H9 (cell line): ENCODE results near the gene LILRA5. TPM values are rescaled to one million over a fixed set of nuclear protein-coding genes. Genes with fewer than 3 reads are reported as not detected.

Experiments
- DNase-seq: peaks from one replicate; pipeline ENCODE4 v3.0.0-alpha.2; 2017
- H2AFZ ChIP-seq: one replicate; pipeline ENCODE4 v1.6.1; 2013; ENCODE audit warnings: mild to moderate bottlenecking, low read length, control low read depth, moderate library complexity
- H2AK5ac ChIP-seq: 2 replicates; pipeline ENCODE4 v1.6.1; 2013; ENCODE audit warnings: low read length, control low read depth, mixed read lengths; ENCODE audit not compliant: insufficient read length
- H2BK120ac ChIP-seq: one replicate; pipeline ENCODE4 v1.6.1; 2013; ENCODE audit warnings: low read depth, mild to moderate bottlenecking, low read length, control low read depth, inconsistent platforms; ENCODE audit not compliant: poor library complexity, severe bottlenecking
- H2BK12ac ChIP-seq: 2 replicates; pipeline ENCODE4 v1.6.1; 2013; ENCODE audit warnings: low read length, control low read depth, mixed read lengths, low read depth; ENCODE audit not compliant: insufficient read length
- H2BK15ac ChIP-seq: 2 replicates; pipeline ENCODE4 v1.6.1; 2013; ENCODE audit warnings: low read depth, low read length, control low read depth
- H2BK20ac ChIP-seq: one replicate; pipeline ENCODE4 v1.6.1; 2013; ENCODE audit warnings: low read depth, mild to moderate bottlenecking, low read length, control low read depth, inconsistent platforms; ENCODE audit not compliant: poor library complexity, severe bottlenecking
- H2BK5ac ChIP-seq: 2 replicates; pipeline ENCODE4 v1.6.1; 2013; ENCODE audit warnings: low read length, control low read depth, mixed read lengths; ENCODE audit not compliant: insufficient read length
- H3K14ac ChIP-seq: 2 replicates; pipeline ENCODE4 v1.6.1; 2013; ENCODE audit warnings: low read length, control low read depth; ENCODE audit not compliant: insufficient read depth
- H3K18ac ChIP-seq: 2 replicates; pipeline ENCODE4 v1.6.1; 2013; ENCODE audit warnings: low read depth, mild to moderate bottlenecking, mixed read lengths, low read length, control low read depth; ENCODE audit not compliant: insufficient read length
- H3K23ac ChIP-seq: 2 replicates; pipeline ENCODE4 v1.6.1; 2013; ENCODE audit warnings: low read length, control low read depth, mixed read lengths, low read depth; ENCODE audit not compliant: insufficient read length
- H3K23me2 ChIP-seq: 2 replicates; pipeline ENCODE4 v1.6.1; 2013; ENCODE audit warnings: low read depth, mild to moderate bottlenecking, mixed read lengths, low read length, control low read depth; ENCODE audit not compliant: insufficient read length, poor library complexity, severe bottlenecking
- H3K27ac ChIP-seq: 2 replicates; pipeline ENCODE4 v1.5.1; 2013; ENCODE audit warnings: low read length, control low read depth, mixed read lengths, low read depth; ENCODE audit not compliant: insufficient read length
- H3K27me3 ChIP-seq: 2 replicates; pipeline ENCODE4 v1.6.1; 2013; ENCODE audit warnings: low read length, control low read depth, inconsistent platforms; ENCODE audit not compliant: insufficient read depth
- H3K4ac ChIP-seq: 2 replicates; pipeline ENCODE4 v1.6.1; 2013; ENCODE audit warnings: low read depth, mild to moderate bottlenecking, control low read depth, inconsistent platforms, low read length, moderate library complexity
- H3K4me1 ChIP-seq: 2 replicates; pipeline ENCODE4 v1.6.1; 2013; ENCODE audit warnings: low read length, control low read depth, inconsistent platforms; ENCODE audit not compliant: insufficient read depth
- H3K4me2 ChIP-seq: 2 replicates; pipeline ENCODE4 v1.6.1; 2013; ENCODE audit warnings: low read length, control low read depth, mixed read lengths; ENCODE audit not compliant: insufficient read length, insufficient read depth
- H3K56ac ChIP-seq: 2 replicates; pipeline ENCODE4 v1.6.1; 2013; ENCODE audit warnings: low read depth, mild to moderate bottlenecking, mixed read lengths, low read length, control low read depth; ENCODE audit not compliant: insufficient read length
- H3K79me1 ChIP-seq: 2 replicates; pipeline ENCODE4 v1.6.1; 2013; ENCODE audit warnings: low read depth, mild to moderate bottlenecking, moderate library complexity, low read length, control low read depth, inconsistent platforms; ENCODE audit not compliant: insufficient read depth, poor library complexity, severe bottlenecking
- H3K79me2 ChIP-seq: 2 replicates; pipeline ENCODE4 v1.6.1; 2013; ENCODE audit warnings: low read length, control low read depth, inconsistent platforms; ENCODE audit not compliant: insufficient read depth
- H3K9ac ChIP-seq: 2 replicates; pipeline ENCODE4 v1.6.1; 2013; ENCODE audit warnings: low read length, control low read depth, mixed read lengths; ENCODE audit not compliant: insufficient read length; ENCODE audit errors: extremely low read depth
- H3K9me3 ChIP-seq: one replicate; pipeline ENCODE4 v1.6.1; 2013; ENCODE audit warnings: low read depth, low read length, inconsistent platforms; ENCODE audit not compliant: control insufficient read depth
- H3T11ph ChIP-seq: one replicate; pipeline ENCODE4 v1.6.1; 2013; ENCODE audit warnings: mild to moderate bottlenecking, low read length, control low read depth, inconsistent platforms
- H4K20me1 ChIP-seq: one replicate; pipeline ENCODE4 v1.6.1; 2013; ENCODE audit not compliant: control insufficient read depth, insufficient read length, insufficient read depth
- H4K5ac ChIP-seq: 2 replicates; pipeline ENCODE4 v1.6.1; 2013; ENCODE audit warnings: low read depth, mild to moderate bottlenecking, mixed read lengths, low read length, control low read depth; ENCODE audit not compliant: insufficient read length
- H4K8ac ChIP-seq: replicated peaks from 2 replicates; pipeline ENCODE4 v1.6.1; 2013; ENCODE audit warnings: low read length, control low read depth, mixed read lengths, low read depth; ENCODE audit not compliant: insufficient read length
- H4K91ac ChIP-seq: 2 replicates; pipeline ENCODE4 v1.6.1; 2013; ENCODE audit warnings: low read depth, mild to moderate bottlenecking, moderate library complexity, mixed read lengths, low read length, control low read depth; ENCODE audit not compliant: insufficient read length
- H3K27ac Mint-ChIP-seq, 3 experiments: 2 replicates in 2 of 3; 3 replicates in 1 of 3; pipeline ENCODE4 v1.8.0; 2020 to 2021; ENCODE audit warnings: mixed read lengths in 3 of 3, mild to moderate bottlenecking in 1 of 3, moderate library complexity in 1 of 3
- H3K27me3 Mint-ChIP-seq: 2 replicates; pipeline ENCODE4 v1.8.0; 2021; ENCODE audit warnings: low read depth, mild to moderate bottlenecking, moderate library complexity, mixed read lengths
- H3K36me3 Mint-ChIP-seq, 3 experiments: 2 replicates in 2 of 3; 3 replicates in 1 of 3; pipeline ENCODE4 v1.8.0; 2020 to 2021; ENCODE audit warnings: low read depth in 3 of 3, mixed read lengths in 3 of 3; ENCODE audit not compliant: insufficient read depth in 1 of 3
- H3K4me1 Mint-ChIP-seq, 2 experiments: 2 replicates each; pipeline ENCODE4 v1.8.0; 2020; ENCODE audit warnings: mixed read lengths in 2 of 2
- H3K4me3 Mint-ChIP-seq, 2 experiments: 2 replicates in 1 of 2; 3 replicates in 1 of 2; pipeline ENCODE4 v1.8.0; 2020 to 2021; ENCODE audit warnings: mild to moderate bottlenecking in 2 of 2, mixed read lengths in 2 of 2, moderate library complexity in 1 of 2
- H3K9me3 Mint-ChIP-seq, 2 experiments: 2 replicates in 1 of 2; 3 replicates in 1 of 2; pipeline ENCODE4 v1.8.0; 2020; ENCODE audit warnings: mild to moderate bottlenecking in 2 of 2, mixed read lengths in 2 of 2, moderate library complexity in 1 of 2
- WGBS: extraction: QIAGEN DNeasy Blood & Tissue Kit; methylation state at CpG from one replicate; pipeline ENCODE4 v1.1.7; 2013; ENCODE audit warnings: missing lambda C conversion rate, low lambda C conversion rate, mixed read lengths; ENCODE audit not compliant: insufficient read length; ENCODE audit errors: extremely low coverage; 5-methylcytosine and 5-hydroxymethylcytosine counted together
- total RNA-seq: library from RNA; stranded (reverse); gene quantifications from 2 replicates; pipeline ENCODE4 v1.2.1, GENCODE V29; 2021
- TF ChIP-seq, protein P1 (sequence below): fragments of 200-600 bp; sonication (generic); conservative IDR thresholded peaks from 3 replicates; pipeline ENCODE4 v1.8.0; 2021; ENCODE audit warnings: antibody characterized with exemption, mild to moderate bottlenecking

The LILRA5 gene
- total RNA-seq, 1 experiment from 2014 or later: not detected

- no peaks in the 10 kb centered on the region for H3K27me3 ChIP-seq
- no peak overlapping the region for H2AK5ac ChIP-seq
- no peak overlapping the region for H3K4me2 ChIP-seq
- no peak for DNase-seq
- H2BK20ac ChIP-seq: no peak overlapping the region
- no peak overlapping the region for H4K91ac ChIP-seq
- no peak overlapping the region for H3K56ac ChIP-seq
- no peak overlapping the region for H2BK5ac ChIP-seq
- H3K27ac Mint-ChIP-seq: no peak overlapping the region
- WGBS: no CpG with 5 or more reads among the region's 2 CpGs
- H3K9me3 ChIP-seq: no peaks in the 10 kb centered on the region
- H3K9me3 Mint-ChIP-seq: peaks cover 0 to 26% of the 10 kb centered on the region in 2 experiments; a peak in 3 of 5 replicates
- no peaks in the 10 kb centered on the region for H4K20me1 ChIP-seq
- H3K4me1 ChIP-seq: no peaks in the 10 kb centered on the region
- no peak overlapping the region for H3T11ph ChIP-seq
- H4K5ac ChIP-seq: no peak overlapping the region
- H3K9ac ChIP-seq: no peak overlapping the region
- no peak overlapping the region for H3K27ac ChIP-seq
- H3K79me1 ChIP-seq: no peaks in the 10 kb centered on the region
- no peak overlapping the region for H3K4ac ChIP-seq
- peaks cover 65% of the 10 kb centered on the region for H3K27me3 Mint-ChIP-seq
- H3K79me2 ChIP-seq: no peaks in the 10 kb centered on the region
- H3K23me2 ChIP-seq: no peaks in the 10 kb centered on the region
- no peak overlapping the region for H3K18ac ChIP-seq
- no peak overlapping the region for H2BK120ac ChIP-seq
- no peak overlapping the region for H3K23ac ChIP-seq
- no peak overlapping the region for H3K4me3 Mint-ChIP-seq
- H2BK15ac ChIP-seq: no peak overlapping the region
- H3K4me1 Mint-ChIP-seq: peaks cover 3 to 9% of the 10 kb centered on the region in 2 experiments; a peak in 2 of 4 replicates
- H2BK12ac ChIP-seq: no peak overlapping the region
- no peak overlapping the region for H3K14ac ChIP-seq
- no peaks in the 10 kb centered on the region for H3K36me3 Mint-ChIP-seq
- TF ChIP-seq, protein P1, sequence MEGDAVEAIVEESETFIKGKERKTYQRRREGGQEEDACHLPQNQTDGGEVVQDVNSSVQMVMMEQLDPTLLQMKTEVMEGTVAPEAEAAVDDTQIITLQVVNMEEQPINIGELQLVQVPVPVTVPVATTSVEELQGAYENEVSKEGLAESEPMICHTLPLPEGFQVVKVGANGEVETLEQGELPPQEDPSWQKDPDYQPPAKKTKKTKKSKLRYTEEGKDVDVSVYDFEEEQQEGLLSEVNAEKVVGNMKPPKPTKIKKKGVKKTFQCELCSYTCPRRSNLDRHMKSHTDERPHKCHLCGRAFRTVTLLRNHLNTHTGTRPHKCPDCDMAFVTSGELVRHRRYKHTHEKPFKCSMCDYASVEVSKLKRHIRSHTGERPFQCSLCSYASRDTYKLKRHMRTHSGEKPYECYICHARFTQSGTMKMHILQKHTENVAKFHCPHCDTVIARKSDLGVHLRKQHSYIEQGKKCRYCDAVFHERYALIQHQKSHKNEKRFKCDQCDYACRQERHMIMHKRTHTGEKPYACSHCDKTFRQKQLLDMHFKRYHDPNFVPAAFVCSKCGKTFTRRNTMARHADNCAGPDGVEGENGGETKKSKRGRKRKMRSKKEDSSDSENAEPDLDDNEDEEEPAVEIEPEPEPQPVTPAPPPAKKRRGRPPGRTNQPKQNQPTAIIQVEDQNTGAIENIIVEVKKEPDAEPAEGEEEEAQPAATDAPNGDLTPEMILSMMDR: no peak
- H4K8ac ChIP-seq: no peak overlapping the region
- H2AFZ ChIP-seq: no peak overlapping the region
These were observed 44.0 kb downstream of the LILRA5 start for GRCh38 chr19:54268936-54269335.
